CD14-positive monocyte (primary cell): ENCODE results near the gene MARS1. TPM values are rescaled to one million over a fixed set of nuclear protein-coding genes. Genes with fewer than 3 reads are reported as not detected.

Experiments used
- DNase-seq, 3 donors: peaks; one replicate each; pipeline ENCODE4 v3.0.0-alpha.2; 2011 to 2022
- H2AFZ ChIP-seq: 2 replicates; pipeline ENCODE4 v1.6.0; 2012; ENCODE audit warnings: mild to moderate bottlenecking, low read depth, low read length, inconsistent platforms; ENCODE audit not compliant: insufficient read depth, poor library complexity, severe bottlenecking
- H3K27ac ChIP-seq, 2 donors: 1 replicate in 1 of 2; 2 replicates in 1 of 2; pipeline ENCODE4 v1.5.1; 2012 to 2013; ENCODE audit warnings: low read length in 2 of 2, control low read depth in 1 of 2, inconsistent platforms in 1 of 2, low read depth in 1 of 2, mild to moderate bottlenecking in 1 of 2
- H3K27me3 ChIP-seq, 2 donors: one replicate each; pipeline versions ENCODE4 v1.6.0 to v1.6.1; 2011 to 2013; ENCODE audit warnings: low read length in 2 of 2; ENCODE audit not compliant: control insufficient read depth in 2 of 2, insufficient read depth in 2 of 2
- H3K36me3 ChIP-seq, 2 donors: replicated peaks in 1 of 2; 1 replicate in 1 of 2; 2 replicates in 1 of 2; pipeline versions ENCODE4 v1.5.1 to v1.6.1; 2012 to 2013; ENCODE audit warnings: low read length in 2 of 2, control low read depth in 1 of 2, inconsistent platforms in 1 of 2, mild to moderate bottlenecking in 1 of 2; ENCODE audit not compliant: insufficient read depth in 2 of 2, control insufficient read depth in 1 of 2
- H3K4me1 ChIP-seq, 2 donors: 1 replicate in 1 of 2; 2 replicates in 1 of 2; pipeline versions ENCODE4 v1.5.1 to v1.6.1; 2012 to 2013; ENCODE audit warnings: low read length in 2 of 2, control low read depth in 1 of 2, inconsistent platforms in 1 of 2, mild to moderate bottlenecking in 1 of 2, moderate library complexity in 1 of 2; ENCODE audit not compliant: insufficient read depth in 2 of 2, control insufficient read depth in 1 of 2
- H3K4me2 ChIP-seq: replicated peaks from 2 replicates; pipeline ENCODE3; 2012; ENCODE audit warnings: low read length, moderate library complexity, mild to moderate bottlenecking; ENCODE audit not compliant: poor library complexity, severe bottlenecking; ENCODE audit errors: extremely low read depth
- H3K4me3 ChIP-seq, 3 experiments: fragments of 200-600 bp in 1 of 3; sonication (generic) in 1 of 3; replicated peaks in 1 of 3; 1 replicate in 2 of 3; 2 replicates in 1 of 3; pipeline ENCODE4 v1.5.1; 2011 to 2013; ENCODE audit warnings: low read length in 3 of 3, mild to moderate bottlenecking in 3 of 3, control low read depth in 2 of 3, low read depth in 2 of 3, inconsistent platforms in 1 of 3, moderate library complexity in 1 of 3
- H3K79me2 ChIP-seq: 2 replicates; pipeline ENCODE4 v1.6.0; 2012; ENCODE audit warnings: mild to moderate bottlenecking, control low read depth, inconsistent platforms, low read length, moderate library complexity; ENCODE audit not compliant: insufficient read depth
- H3K9ac ChIP-seq: 2 replicates; pipeline ENCODE4 v1.6.0; 2017; ENCODE audit warnings: low read length, mild to moderate bottlenecking; ENCODE audit not compliant: insufficient read depth, poor library complexity, severe bottlenecking
- H3K9me3 ChIP-seq, 2 donors: replicated peaks in 1 of 2; 1 replicate in 1 of 2; 2 replicates in 1 of 2; pipeline versions ENCODE4 v1.5.1 to v1.6.1; 2012 to 2013; ENCODE audit warnings: low read length in 2 of 2, control low read depth in 1 of 2; ENCODE audit not compliant: control insufficient read depth in 1 of 2, insufficient read depth in 1 of 2
- H4K20me1 ChIP-seq: 2 replicates; pipeline ENCODE4 v1.6.0; 2012; ENCODE audit warnings: mild to moderate bottlenecking, low read length, control low read depth, moderate library complexity; ENCODE audit not compliant: insufficient read depth
- H3K27ac Mint-ChIP-seq, 7 donors: one replicate each; pipeline ENCODE4 v1.8.0; 2020; ENCODE audit warnings: mild to moderate bottlenecking in 7 of 7, mixed read lengths in 7 of 7, moderate library complexity in 6 of 7, inconsistent platforms in 2 of 7
- H3K27me3 Mint-ChIP-seq, 3 donors: one replicate each; pipeline ENCODE4 v1.8.0; 2021 to 2022; ENCODE audit warnings: low read depth in 3 of 3, mild to moderate bottlenecking in 3 of 3, mixed read lengths in 3 of 3, moderate library complexity in 3 of 3, inconsistent platforms in 1 of 3
- H3K36me3 Mint-ChIP-seq, 2 donors: one replicate each; pipeline ENCODE4 v1.8.0; 2020; ENCODE audit warnings: mixed read lengths in 2 of 2, inconsistent platforms in 1 of 2, mild to moderate bottlenecking in 1 of 2
- H3K4me1 Mint-ChIP-seq: one replicate; pipeline ENCODE4 v1.8.0; 2020; ENCODE audit warnings: mild to moderate bottlenecking, mixed read lengths
- H3K4me3 Mint-ChIP-seq, 2 donors: one replicate each; pipeline ENCODE4 v1.8.0; 2020; ENCODE audit warnings: mild to moderate bottlenecking in 2 of 2, mixed read lengths in 2 of 2, moderate library complexity in 1 of 2
- H3K9me3 Mint-ChIP-seq, 7 donors: one replicate each; pipeline ENCODE4 v1.8.0; 2020 to 2022; ENCODE audit warnings: mixed read lengths in 7 of 7, mild to moderate bottlenecking in 6 of 7, moderate library complexity in 6 of 7, inconsistent platforms in 2 of 7
- WGBS: methylation state at CpG from one replicate; pipeline ENCODE4 v1.1.5; 2013; ENCODE audit warnings: missing lambda C conversion rate; ENCODE audit not compliant: insufficient coverage; 5-methylcytosine and 5-hydroxymethylcytosine counted together
- intact Hi-C, 2 donors: fragments of 100-400 bp; cut with micrococcal nuclease; formaldehyde crosslinking; loops; one replicate each; pipeline versions ENCODE4 v1.15.0 to v1.15.1; 2023
- polyA plus RNA-seq, 3 donors: library from polyadenylated mRNA; depleted of rRNA in 1 of 3; unstranded in 2 of 3; stranded (reverse) in 1 of 3; fragments of 300-500 nt in 2 of 3; fragments of >200 nt in 1 of 3; fragmentation: Illumina TruSeq in 2 of 3; gene quantifications; 1 replicate in 2 of 3; 2 replicates in 1 of 3; pipeline ENCODE4 v1.2.3, GENCODE V29; 2012 to 2021
- small RNA-seq: library from RNA; depleted of rRNA; stranded (forward); fragments of <200 nt; gene quantifications from one replicate; pipeline ENCODE3, GENCODE V24; 2012; ENCODE audit warnings: low read depth; ENCODE audit not compliant: insufficient read length
- TF ChIP-seq, protein P1 (sequence below): fragments of 200-600 bp; IDR thresholded peaks from one replicate; pipeline ENCODE4 v1.8.0; 2022; ENCODE audit warnings: antibody characterized with exemption, mild to moderate bottlenecking

The MARS1 gene
- polyA plus RNA-seq, 3 donors: 63.5 to 164 (median 79.8) TPM

DNA sequence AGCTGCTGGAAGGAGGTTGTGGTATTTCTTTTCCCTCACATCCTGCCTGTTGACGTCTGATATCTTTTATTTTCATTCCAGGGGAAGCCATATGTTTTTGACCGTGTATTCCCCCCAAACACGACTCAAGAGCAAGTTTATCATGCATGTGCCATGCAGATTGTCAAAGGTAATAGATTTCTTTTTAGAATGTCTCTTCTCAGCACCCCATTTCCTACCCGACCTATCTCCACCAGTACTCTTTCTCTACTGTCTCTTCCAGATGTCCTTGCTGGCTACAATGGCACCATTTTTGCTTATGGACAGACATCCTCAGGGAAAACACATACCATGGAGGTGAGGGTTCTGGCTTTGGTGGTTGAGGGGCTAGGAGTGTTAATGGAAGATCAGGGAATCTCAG, 75.5 kb downstream of the MARS1 start:
- H3K79me2 ChIP-seq: no peaks in the 10 kb centered on the region
- Mint-ChIP-seq H3K4me1 (no peaks in the 10 kb centered on the region), H3K36me3 (no peaks in the 10 kb centered on the region), H3K27me3 (peaks cover 16 to 27% (median 27%) of the 10 kb centered on the region in 3 donors), H3K4me3 (no peak overlapping the region), H3K27ac (no peak overlapping the region), H3K9me3 (peaks cover 0 to 2% (median 0%) of the 10 kb centered on the region in 7 donors)
- no peaks in the 10 kb centered on the region for H3K9me3 ChIP-seq
- no peaks in the 10 kb centered on the region for H3K36me3 ChIP-seq
- H3K9ac ChIP-seq: no peak overlapping the region
- H3K27me3 ChIP-seq: peaks cover 0 to 10% of the 10 kb centered on the region in 2 donors
- no peak overlapping the region for H3K4me3 ChIP-seq
- H2AFZ ChIP-seq: no peak overlapping the region
- no peak overlapping the region for H3K4me2 ChIP-seq
- WGBS: no CpG with 5 or more reads among the region's 4 CpGs
- no peaks in the 10 kb centered on the region for H3K4me1 ChIP-seq
- no peaks in the 10 kb centered on the region for H4K20me1 ChIP-seq
- intact Hi-C loops: no loop called here
- TF ChIP-seq, protein P1, sequence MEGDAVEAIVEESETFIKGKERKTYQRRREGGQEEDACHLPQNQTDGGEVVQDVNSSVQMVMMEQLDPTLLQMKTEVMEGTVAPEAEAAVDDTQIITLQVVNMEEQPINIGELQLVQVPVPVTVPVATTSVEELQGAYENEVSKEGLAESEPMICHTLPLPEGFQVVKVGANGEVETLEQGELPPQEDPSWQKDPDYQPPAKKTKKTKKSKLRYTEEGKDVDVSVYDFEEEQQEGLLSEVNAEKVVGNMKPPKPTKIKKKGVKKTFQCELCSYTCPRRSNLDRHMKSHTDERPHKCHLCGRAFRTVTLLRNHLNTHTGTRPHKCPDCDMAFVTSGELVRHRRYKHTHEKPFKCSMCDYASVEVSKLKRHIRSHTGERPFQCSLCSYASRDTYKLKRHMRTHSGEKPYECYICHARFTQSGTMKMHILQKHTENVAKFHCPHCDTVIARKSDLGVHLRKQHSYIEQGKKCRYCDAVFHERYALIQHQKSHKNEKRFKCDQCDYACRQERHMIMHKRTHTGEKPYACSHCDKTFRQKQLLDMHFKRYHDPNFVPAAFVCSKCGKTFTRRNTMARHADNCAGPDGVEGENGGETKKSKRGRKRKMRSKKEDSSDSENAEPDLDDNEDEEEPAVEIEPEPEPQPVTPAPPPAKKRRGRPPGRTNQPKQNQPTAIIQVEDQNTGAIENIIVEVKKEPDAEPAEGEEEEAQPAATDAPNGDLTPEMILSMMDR: no peak
- DNase-seq: no peak
- H3K27ac ChIP-seq: no peak overlapping the region

GRCh38 chr12:57564178-57564740, 76.4 kb downstream of the MARS1 start:
- H3K27ac ChIP-seq: no peak overlapping the region
- no peaks in the 10 kb centered on the region for H3K79me2 ChIP-seq
- no peaks in the 10 kb centered on the region for H3K9me3 ChIP-seq
- peaks cover 0 to 2% (median 0%) of the 10 kb centered on the region in 7 donors for H3K9me3 Mint-ChIP-seq
- TF ChIP-seq, protein P1: no peak
- H2AFZ ChIP-seq: no peak overlapping the region
- H3K9ac ChIP-seq: no peak overlapping the region
- no peaks in the 10 kb centered on the region for H4K20me1 ChIP-seq
- intact Hi-C loops: no loop called here
- H3K4me1 ChIP-seq: no peaks in the 10 kb centered on the region
- H3K4me3 Mint-ChIP-seq: peak overlapping the region in 1 of 2 donors; percentile 8
- H3K27me3 ChIP-seq: peaks cover 0 to 10% of the 10 kb centered on the region in 2 donors
- H3K36me3 ChIP-seq: no peaks in the 10 kb centered on the region
- no peak overlapping the region for H3K4me2 ChIP-seq
- H3K4me1 Mint-ChIP-seq: no peaks in the 10 kb centered on the region
- peaks cover 16 to 27% (median 25%) of the 10 kb centered on the region in 3 donors for H3K27me3 Mint-ChIP-seq
- no peak overlapping the region for H3K4me3 ChIP-seq
- no peaks in the 10 kb centered on the region for H3K36me3 Mint-ChIP-seq
- H3K27ac Mint-ChIP-seq: peak overlapping the region in 1 of 7 donors; percentile 16
- 82% methylated on average over 1 of the region's 7 CpGs for WGBS
- no peak for DNase-seq

Small RNAs within 50 kb of the gene (small RNA-seq; reads per million reads assigned to genes)
- gene MIR616: not detected

Other genes with a start within 250 kb of the MARS1 start
- gene STAC3, start 236.9 kb upstream of the MARS1 start, polyA plus RNA-seq: 10 to 100 TPM in 1 of 3 donors, 1 to 10 TPM in 2; 7.0 to 32.1 (median 9.1) TPM
- gene R3HDM2, start 57.0 kb upstream of the MARS1 start, polyA plus RNA-seq: 10 to 100 TPM in 1 of 3 donors, 1 to 10 TPM in 2; 4.2 to 69.4 (median 7.3) TPM
- not detected for gene INHBC, start 53.3 kb upstream of the MARS1 start, polyA plus RNA-seq
- gene INHBE, start 32.8 kb upstream of the MARS1 start, polyA plus RNA-seq: not detected
- gene GLI1, start 28.3 kb upstream of the MARS1 start, polyA plus RNA-seq: under 1 TPM in 1 of 3 donors, not detected in 2; 0.05 TPM
- 100 to 1,000 TPM; 211 to 581 (median 213) TPM for gene ARHGAP9, start 8.2 kb upstream of the MARS1 start, polyA plus RNA-seq
- 100 to 1,000 TPM in 1 of 3 donors, 1 to 10 TPM in 2; 9.3 to 163 (median 9.4) TPM for gene DDIT3, start 32.4 kb downstream of the MARS1 start, polyA plus RNA-seq
- gene MBD6, start 34.8 kb downstream of the MARS1 start, polyA plus RNA-seq: 10 to 100 TPM in 1 of 3 donors, 1 to 10 TPM in 2; 2.4 to 47.7 (median 2.6) TPM
- 10 to 100 TPM; 72.8 to 94.5 (median 82.2) TPM for gene DCTN2, start 59.1 kb downstream of the MARS1 start, polyA plus RNA-seq
- under 1 TPM in 1 of 3 donors, not detected in 2; 0.01 TPM for gene KIF5A, start 62.0 kb downstream of the MARS1 start, polyA plus RNA-seq
- 10 to 100 TPM; 12.3 to 18.6 (median 16.9) TPM for gene PIP4K2C, start 103.1 kb downstream of the MARS1 start, polyA plus RNA-seq
- 1 to 10 TPM in 1 of 3 donors, under 1 TPM in 1, not detected in 1; 0.08 to 1.3 TPM for gene DTX3, start 116.8 kb downstream of the MARS1 start, polyA plus RNA-seq
- not detected for gene ARHGEF25, start 123.4 kb downstream of the MARS1 start, polyA plus RNA-seq
- gene B4GALNT1, start 145.1 kb downstream of the MARS1 start, polyA plus RNA-seq: not detected
- 100 to 1,000 TPM in 2 of 3 donors, 10 to 100 TPM in 1; 90.9 to 484 (median 128) TPM for gene OS9, start 206.1 kb downstream of the MARS1 start, polyA plus RNA-seq